HEK293 (cell line): ENCODE measurements around the gene FAM168A.

ENCODE experiments used
- ATF2 ChIP-seq: fragments of 450-650 bp; formaldehyde crosslinking; IDR thresholded peaks from 2 replicates; pipeline ENCODE4 v1.5.1; 2016; ENCODE audit warnings: missing biosample characterization, missing genetic modification characterization, low read depth
- CTCF ChIP-seq: fragments of 450-650 bp; formaldehyde crosslinking; IDR thresholded peaks from 2 replicates; pipeline ENCODE4 v1.5.1; 2016; ENCODE audit warnings: missing biosample characterization, missing genetic modification characterization
- GLIS1 ChIP-seq: fragments of 450-650 bp; formaldehyde crosslinking; IDR thresholded peaks from 2 replicates; pipeline ENCODE4 v1.5.1; 2016; ENCODE audit warnings: missing biosample characterization, missing genetic modification characterization
- MYNN ChIP-seq: fragments of 450-650 bp; formaldehyde crosslinking; IDR thresholded peaks from 2 replicates; pipeline ENCODE4 v1.5.1; 2016; ENCODE audit warnings: missing biosample characterization, missing genetic modification characterization, borderline replicate concordance
- PRDM2 ChIP-seq: fragments of 450-650 bp; formaldehyde crosslinking; IDR thresholded peaks from 2 replicates; pipeline ENCODE4 v1.5.1; 2016; ENCODE audit warnings: missing biosample characterization, missing genetic modification characterization, borderline replicate concordance
- SP2 ChIP-seq: fragments of 450-650 bp; formaldehyde crosslinking; IDR thresholded peaks from 2 replicates; pipeline ENCODE4 v1.5.1; 2016; ENCODE audit warnings: missing biosample characterization, missing genetic modification characterization
- ZNF174 ChIP-seq: fragments of 450-650 bp; formaldehyde crosslinking; IDR thresholded peaks from 2 replicates; pipeline ENCODE4 v1.5.0; 2017; ENCODE audit warnings: missing biosample characterization, mild to moderate bottlenecking, missing genetic modification characterization
- ZNF266 ChIP-seq: fragments of 450-650 bp; formaldehyde crosslinking; IDR thresholded peaks from 2 replicates; pipeline ENCODE4 v1.5.1; 2016; ENCODE audit warnings: missing biosample characterization, missing genetic modification characterization, low read depth
- ZNF350 ChIP-seq: fragments of 450-650 bp; formaldehyde crosslinking; IDR thresholded peaks from 2 replicates; pipeline ENCODE4 v1.5.0; 2017; ENCODE audit warnings: missing biosample characterization, mild to moderate bottlenecking, missing genetic modification characterization
- ZNF366 ChIP-seq: fragments of 450-650 bp; formaldehyde crosslinking; conservative IDR thresholded peaks from 2 replicates; pipeline ENCODE4 v1.5.1; 2016; ENCODE audit warnings: missing biosample characterization, missing genetic modification characterization
- TF ChIP-seq, protein P1 (sequence below): fragments of 450-650 bp; formaldehyde crosslinking; IDR thresholded peaks from 2 replicates; pipeline ENCODE4 v1.5.1; 2016; ENCODE audit warnings: missing biosample characterization, missing genetic modification characterization

DNA sequence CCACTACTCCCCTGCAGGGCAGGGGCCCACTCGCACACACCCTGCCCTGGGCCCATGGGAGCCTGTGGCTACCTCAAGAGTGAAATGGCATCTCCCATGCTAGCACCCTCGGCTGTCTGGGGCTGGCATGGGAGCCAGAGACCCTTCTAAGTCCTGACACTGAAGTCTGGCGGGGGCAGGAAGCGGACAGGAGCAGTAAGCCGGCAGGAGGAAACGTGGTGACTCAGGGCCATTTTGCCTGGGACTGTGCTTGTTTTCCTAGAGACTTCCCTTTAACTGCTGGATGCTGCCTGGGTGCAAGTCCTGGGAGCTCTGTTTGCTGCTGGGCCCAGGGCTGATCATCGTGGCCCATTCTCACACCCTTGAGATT, 204.9 kb downstream of the FAM168A start:
- TF ChIP-seq MYNN (tag by site-specific recombination) (no peak), CTCF (tag by site-specific recombination) (no peak), ZNF266 (tag by site-specific recombination) (no peak), ZNF174 (tag by site-specific recombination) (no peak), SP2 (tag by site-specific recombination) (no peak), ATF2 (tag by site-specific recombination) (no peak), ZNF366 (tag by site-specific recombination) (no peak), ZNF350 (tag by site-specific recombination) (no peak), PRDM2 (tag by site-specific recombination) (no peak), GLIS1 (tag by site-specific recombination) (no peak)
- TF ChIP-seq, protein P1, sequence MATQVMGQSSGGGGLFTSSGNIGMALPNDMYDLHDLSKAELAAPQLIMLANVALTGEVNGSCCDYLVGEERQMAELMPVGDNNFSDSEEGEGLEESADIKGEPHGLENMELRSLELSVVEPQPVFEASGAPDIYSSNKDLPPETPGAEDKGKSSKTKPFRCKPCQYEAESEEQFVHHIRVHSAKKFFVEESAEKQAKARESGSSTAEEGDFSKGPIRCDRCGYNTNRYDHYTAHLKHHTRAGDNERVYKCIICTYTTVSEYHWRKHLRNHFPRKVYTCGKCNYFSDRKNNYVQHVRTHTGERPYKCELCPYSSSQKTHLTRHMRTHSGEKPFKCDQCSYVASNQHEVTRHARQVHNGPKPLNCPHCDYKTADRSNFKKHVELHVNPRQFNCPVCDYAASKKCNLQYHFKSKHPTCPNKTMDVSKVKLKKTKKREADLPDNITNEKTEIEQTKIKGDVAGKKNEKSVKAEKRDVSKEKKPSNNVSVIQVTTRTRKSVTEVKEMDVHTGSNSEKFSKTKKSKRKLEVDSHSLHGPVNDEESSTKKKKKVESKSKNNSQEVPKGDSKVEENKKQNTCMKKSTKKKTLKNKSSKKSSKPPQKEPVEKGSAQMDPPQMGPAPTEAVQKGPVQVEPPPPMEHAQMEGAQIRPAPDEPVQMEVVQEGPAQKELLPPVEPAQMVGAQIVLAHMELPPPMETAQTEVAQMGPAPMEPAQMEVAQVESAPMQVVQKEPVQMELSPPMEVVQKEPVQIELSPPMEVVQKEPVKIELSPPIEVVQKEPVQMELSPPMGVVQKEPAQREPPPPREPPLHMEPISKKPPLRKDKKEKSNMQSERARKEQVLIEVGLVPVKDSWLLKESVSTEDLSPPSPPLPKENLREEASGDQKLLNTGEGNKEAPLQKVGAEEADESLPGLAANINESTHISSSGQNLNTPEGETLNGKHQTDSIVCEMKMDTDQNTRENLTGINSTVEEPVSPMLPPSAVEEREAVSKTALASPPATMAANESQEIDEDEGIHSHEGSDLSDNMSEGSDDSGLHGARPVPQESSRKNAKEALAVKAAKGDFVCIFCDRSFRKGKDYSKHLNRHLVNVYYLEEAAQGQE (tag by site-specific recombination) = no peak
